ENCODE measurements around the gene TMEM91. TPM values are rescaled to one million over a fixed set of nuclear protein-coding genes. Genes with fewer than 3 reads are reported as not detected.

Gene TMEM91
- total and polyA plus RNA-seq, 2 of the 8 experiments (the other 6 are each of a cell fraction or from before 2014, with no cell fraction given) = 5.3 to 7.4 TPM

DNA sequence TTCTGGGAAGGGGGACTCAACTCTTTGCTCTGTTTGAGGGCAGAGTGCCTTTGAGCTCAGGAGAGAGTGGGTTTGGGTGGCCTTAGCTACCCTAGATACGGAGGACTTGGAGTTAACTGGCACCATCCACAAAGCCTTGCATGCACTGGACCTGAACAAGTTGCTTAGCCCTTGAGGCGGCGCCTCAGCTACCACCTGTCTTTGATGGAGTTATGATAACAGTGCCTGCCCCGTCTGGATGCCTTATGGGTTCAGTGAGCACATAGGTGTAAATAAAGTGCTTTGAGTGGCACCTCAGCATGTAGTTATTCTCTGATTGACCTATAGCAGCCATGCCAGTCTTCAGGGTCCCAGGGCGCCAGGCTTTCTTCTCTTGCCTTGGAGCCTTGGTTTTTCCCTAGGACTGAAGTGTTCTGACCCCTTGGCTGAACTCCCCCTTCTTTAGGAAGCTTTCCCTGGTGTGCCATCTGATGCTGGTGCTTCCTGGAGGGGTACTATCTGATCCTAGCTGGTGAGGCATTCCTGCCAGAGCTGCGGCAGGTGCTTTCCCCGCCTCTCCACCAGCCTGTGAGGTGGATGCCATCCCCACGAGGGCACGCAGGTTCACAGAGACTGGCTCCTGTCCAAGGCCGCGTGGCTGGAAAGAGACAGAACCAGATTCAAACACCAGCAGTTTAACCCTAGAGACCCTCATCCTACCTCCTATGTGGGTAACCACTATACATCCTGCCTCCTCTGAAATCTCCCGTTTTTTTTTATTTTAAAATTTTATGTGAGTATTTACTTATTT, 27.0 kb downstream of the TMEM91 start (continued):
- no peak for TF ChIP-seq JUND (IDR thresholded peaks at IDR 0.05; ENCODE audit: low read length)
- no peak for TF ChIP-seq SIRT6 (IDR thresholded peaks at IDR 0.05; ENCODE audit: low read length)
- no peak for TF ChIP-seq MAFK (IDR thresholded peaks at IDR 0.05; ENCODE audit: low read depth, low read length)
- TF ChIP-seq POLR2AphosphoS5 (IDR thresholded peaks at IDR 0.05; ENCODE audit: low read depth, low read length) = no peak
- no peak for TF ChIP-seq POU5F1 (IDR thresholded peaks at IDR 0.05; ENCODE audit: low read depth, low read length)
- TF ChIP-seq KDM4A (IDR thresholded peaks at IDR 0.05; ENCODE audit: low read depth, low read length, severe bottlenecking) = no peak

Measured in H1 (cell line).